Stimulated activated CD4-positive, alpha-beta T cell treated with anti-CD3 and anti-CD28 coated beads, Interleukin-2, amount 100 ng/mL, for 24 hours (primary cell): ENCODE measurements around the gene ECPAS.
"Not testable (repeated sequence)": the region's sequence is repeated elsewhere in the genome, so short reads cannot be mapped to it uniquely, and the experiment has no call there.

Experiments used
- DNase-seq, 2 donors: peaks; one replicate each; pipeline ENCODE4 v3.0.0-alpha.2; 2020

The ECPAS gene

GRCh38 chr9:111467778-111468367, 16.3 kb downstream of the ECPAS start:
- DNase-seq: no peak

- DNase-seq: no peak
Observed at GRCh38 chr9:111463048-111463447, 21.1 kb downstream of the ECPAS start.

- DNase-seq: no peak
Observed at GRCh38 chr9:111458139-111459009, 25.8 kb downstream of the ECPAS start.

- DNase-seq: no peak
Observed at GRCh38 chr9:111456529-111456928, 27.7 kb downstream of the ECPAS start.

GRCh38 chr9:111455638-111456037, 28.5 kb downstream of the ECPAS start:
- DNase-seq: no peak

GRCh38 chr9:111454751-111455150, 29.4 kb downstream of the ECPAS start:
- no peak for DNase-seq

GRCh38 chr9:111451570-111451969, 32.6 kb downstream of the ECPAS start:
- no peak for DNase-seq

- no peak for DNase-seq
Observed at GRCh38 chr9:111450124-111450523, 34.1 kb downstream of the ECPAS start.

GRCh38 chr9:111449705-111450104, 34.5 kb downstream of the ECPAS start:
- no peak for DNase-seq

GRCh38 chr9:111445799-111446198, 38.4 kb downstream of the ECPAS start:
- DNase-seq: not testable (repeated sequence)

GRCh38 chr9:111443454-111443853, 40.7 kb downstream of the ECPAS start:
- DNase-seq: no peak

- DNase-seq: no peak
Observed at GRCh38 chr9:111442360-111443027, 41.7 kb downstream of the ECPAS start.

GRCh38 chr9:111440226-111440625, 44.0 kb downstream of the ECPAS start:
- no peak for DNase-seq

GRCh38 chr9:111438541-111439235, 45.5 kb downstream of the ECPAS start:
- DNase-seq: no peak

GRCh38 chr9:111436571-111436970, 47.6 kb downstream of the ECPAS start:
- DNase-seq: no peak

GRCh38 chr9:111433082-111433481, 51.1 kb downstream of the ECPAS start:
- DNase-seq: no peak

GRCh38 chr9:111431684-111432083, 52.5 kb downstream of the ECPAS start:
- DNase-seq: no peak

- no peak for DNase-seq
Observed at GRCh38 chr9:111429175-111429574, 55.0 kb downstream of the ECPAS start.

- DNase-seq: no peak
Observed at GRCh38 chr9:111427186-111427585, 57.0 kb downstream of the ECPAS start.

- DNase-seq: no peak
Observed at GRCh38 chr9:111423389-111423788, 60.8 kb downstream of the ECPAS start.

GRCh38 chr9:111414406-111414805, 69.8 kb downstream of the ECPAS start:
- no peak for DNase-seq

GRCh38 chr9:111413996-111414395, 70.2 kb downstream of the ECPAS start:
- DNase-seq: no peak

GRCh38 chr9:111412280-111412679, 71.9 kb downstream of the ECPAS start:
- DNase-seq: no peak
